ENCODE data around the gene TUBG2. TPM values are rescaled to one million over a fixed set of nuclear protein-coding genes. Genes with fewer than 3 reads are reported as not detected.
"Not testable (repeated sequence)": the region's sequence is repeated elsewhere in the genome, so short reads cannot be mapped to it uniquely, and the experiment has no call there.

Gene TUBG2
- total and polyA plus RNA-seq, 2 of the 8 experiments (the other 6 are each of a cell fraction or from before 2014, with no cell fraction given), result 14.8 to 16.6 TPM

- Histone ChIP-seq H3K4me3 (ENCODE audit: extremely low read depth in 1 of 4, insufficient read depth in 2 of 4, low read depth in 3 of 4, low read length in 4 of 4) (peak overlapping the region; percentile 66 to 84 (median 80); a peak in 7 of 8 replicates), H3K4me1 (replicated peaks in 1 of 4; ENCODE audit: control insufficient read depth in 3 of 4, insufficient read depth in 4 of 4, low read length in 3 of 4) (peaks cover 0 to 11% (median 6%) of the 10 kb centered on the region in 4 experiments; a peak in 5 of 7 replicates), H3K4me2 (ENCODE audit: insufficient read depth in 1 of 2, low read depth in 2 of 2, low read length in 2 of 2) (peak overlapping the region; percentile 72 to 84)
- H2BK20ac ChIP-seq (ENCODE audit: low read length); H3K9ac ChIP-seq (replicated peaks in 1 of 4; ENCODE audit: extremely low read depth in 1 of 4, low read depth in 3 of 4, low read length in 3 of 4); H3K18ac ChIP-seq (ENCODE audit: extremely low read depth, low read length); H3K79me2 ChIP-seq (ENCODE audit: control insufficient read depth in 1 of 2, insufficient read depth in 2 of 2, low read length in 2 of 2); FAIRE-seq; H2BK12ac ChIP-seq (ENCODE audit: low read depth, low read length); H4K8ac ChIP-seq (ENCODE audit: extremely low read depth, insufficient read depth, low read length); H3K36me3 ChIP-seq (ENCODE audit: control insufficient read depth in 2 of 4, insufficient read depth in 4 of 4, low read length in 3 of 4); H2AK5ac ChIP-seq (ENCODE audit: low read depth, low read length); H3K23ac ChIP-seq (ENCODE audit: insufficient read length); H3K79me1 ChIP-seq (ENCODE audit: low read depth, low read length); H4K91ac ChIP-seq (replicated peaks; ENCODE audit: insufficient read length, low read length); DNase-seq (ENCODE audit: low read depth in 1 of 2, low spot score in 2 of 2); H3K27ac ChIP-seq (ENCODE audit: low read depth, low read length); H2BK5ac ChIP-seq (ENCODE audit: low read depth, low read length); H2BK120ac ChIP-seq (replicated peaks; ENCODE audit: low read depth, low read length); H3K56ac ChIP-seq (replicated peaks; ENCODE audit: insufficient read length, low read depth, low read length); H4K20me1 ChIP-seq (replicated peaks in 1 of 2; ENCODE audit: control insufficient read depth in 1 of 2, insufficient read depth in 2 of 2, low read length in 2 of 2); H3K4ac ChIP-seq (replicated peaks; ENCODE audit: insufficient read length, low read depth, low read length); H4K5ac ChIP-seq (ENCODE audit: insufficient read length, low read depth, low read length); H3K9me3 ChIP-seq (ENCODE audit: insufficient read depth in 2 of 2, low read depth in 1 of 2, low read length in 1 of 2); H3K14ac ChIP-seq (ENCODE audit: insufficient read length); H2BK15ac ChIP-seq (ENCODE audit: low read length); H3K23me2 ChIP-seq (ENCODE audit: low read depth, low read length); H3K27me3 ChIP-seq (replicated peaks in 1 of 4; ENCODE audit: control insufficient read depth in 3 of 4, extremely low read depth in 1 of 4, insufficient read depth in 3 of 4, low read length in 3 of 4); H2AFZ ChIP-seq (ENCODE audit: low read length): not testable (repeated sequence)
- CTCF ChIA-PET (ENCODE audit: partially characterized antibody), result interaction anchor here (0.9 to 6.4 kb wide), 5 partner anchors 14 to 21 kb away, joined by 3 to 36 read pairs (median 4); partner anchors contain the start of genes CCR10 and PLEKHH3
- WGBS, 2 experiments (ENCODE audit: extremely low coverage in 1 of 2, insufficient coverage in 1 of 2, insufficient read length in 1 of 2, insufficient replicate concordance in 2 of 2, low coverage in 1 of 2, low lambda C conversion rate in 2 of 2, missing lambda C conversion rate in 1 of 2), result 27% methylated on average over 3 of the region's 14 CpGs; no CpG with 5 or more reads in 1 of the 2 experiments
- POLR2A ChIA-PET (ENCODE audit: partially characterized antibody), result interaction anchor here (1.1 to 16.6 kb wide), 5 partner anchors 9 to 54 kb away, joined by 3 to 239 read pairs (median 4); partner anchors contain the start of genes CCR10 and PLEKHH3
Observed at GRCh38 chr17:42659932-42660274, 819 bp downstream of the TUBG2 start.
